ENCODE measurements around the gene USP47.

DNA sequence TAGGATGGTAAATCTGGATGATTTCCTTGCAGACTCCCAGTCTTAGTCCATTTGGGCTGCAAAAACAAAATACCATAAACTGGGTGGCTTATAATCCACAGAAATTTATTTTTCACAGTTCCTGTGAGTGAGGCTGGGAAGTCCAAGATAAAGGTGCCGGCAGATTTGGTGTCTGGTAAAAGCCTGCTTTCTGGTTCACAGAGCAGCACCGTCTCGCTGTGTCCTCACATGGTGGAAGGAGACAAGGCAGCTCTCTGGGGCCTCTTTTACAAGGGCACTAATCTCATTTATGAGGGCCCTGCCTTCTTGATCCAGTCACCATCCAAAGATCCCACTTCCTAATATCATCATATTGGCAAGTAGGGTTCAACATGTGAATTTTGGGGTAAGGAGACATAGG, 8.9 kb downstream of the USP47 start:
- TF ChIP-seq CTCF (IDR thresholded peaks at IDR 0.05; ENCODE audit: low read depth, low read length) (no peak), MAX (IDR thresholded peaks at IDR 0.05; ENCODE audit: low read depth, low read length) (no peak)
